DND-41 (cell line): ENCODE measurements around the gene KMT5C.

Experiments
- CTCF ChIP-seq: IDR thresholded peaks from 2 replicates; pipeline ENCODE4 v1.5.1; 2012; ENCODE audit warnings: borderline replicate concordance, low read length, moderate library complexity, mild to moderate bottlenecking; ENCODE audit not compliant: poor library complexity, severe bottlenecking; ENCODE audit errors: extremely low read depth
- EZH2 ChIP-seq: IDR thresholded peaks from 3 replicates; pipeline ENCODE4 v1.6.1; 2012; ENCODE audit warnings: borderline replicate concordance, low read depth, mild to moderate bottlenecking, moderate library complexity, low read length, inconsistent platforms; ENCODE audit not compliant: severe bottlenecking

GRCh38 chr19:55345818-55346724 is 6.4 kb downstream of the KMT5C start:
- TF ChIP-seq CTCF (no peak), EZH2 (no peak)
